Spleen (tissue), 11 donors: ENCODE measurements around the gene PDGFC. TPM values are rescaled to one million over a fixed set of nuclear protein-coding genes. Genes with fewer than 3 reads are reported as not detected.

Experiments
- DNase-seq: peaks from one replicate; pipeline ENCODE4 v3.0.0-alpha.2; 2020
- H3K27ac ChIP-seq, 8 donors: fragments of 200-600 bp; sonication (generic) in 7 of 8; 1 replicate in 4 of 8; 2 replicates in 4 of 8; pipeline versions ENCODE4 v1.5.0 to v1.8.0; 2016 to 2021; ENCODE audit warnings: inconsistent platforms in 4 of 8, mild to moderate bottlenecking in 4 of 8, moderate library complexity in 1 of 8
- H3K27me3 ChIP-seq, 7 donors: fragments of 200-600 bp; sonication (generic) in 6 of 7; replicated peaks in 1 of 7; 1 replicate in 4 of 7; 2 replicates in 3 of 7; pipeline versions ENCODE4 v1.5.0 to v1.8.0; 2016 to 2021; ENCODE audit warnings: inconsistent platforms in 3 of 7, mild to moderate bottlenecking in 1 of 7
- H3K36me3 ChIP-seq, 6 donors: fragments of 200-600 bp; sonication (generic) in 5 of 6; 1 replicate in 4 of 6; 2 replicates in 2 of 6; pipeline versions ENCODE4 v1.5.0 to v1.8.0; 2016 to 2021; ENCODE audit warnings: inconsistent platforms in 2 of 6
- H3K4me1 ChIP-seq, 6 donors: fragments of 200-600 bp; sonication (generic) in 5 of 6; 1 replicate in 3 of 6; 2 replicates in 3 of 6; pipeline versions ENCODE4 v1.5.0 to v1.8.0; 2016 to 2021; ENCODE audit warnings: inconsistent platforms in 3 of 6
- H3K4me3 ChIP-seq, 8 donors: fragments of 200-600 bp; sonication (generic) in 7 of 8; 1 replicate in 4 of 8; 2 replicates in 4 of 8; pipeline versions ENCODE4 v1.5.0 to v1.8.0; 2016 to 2021; ENCODE audit warnings: inconsistent platforms in 4 of 8, mild to moderate bottlenecking in 4 of 8, moderate library complexity in 2 of 8
- H3K9me3 ChIP-seq, 8 donors: fragments of 200-600 bp; sonication (generic) in 7 of 8; 1 replicate in 4 of 8; 2 replicates in 4 of 8; pipeline versions ENCODE4 v1.5.0 to v1.8.0; 2016 to 2021; ENCODE audit warnings: inconsistent platforms in 4 of 8
- POLR2A ChIP-seq, 3 donors: fragments of 450-650 bp; IDR thresholded peaks; one replicate each; pipeline ENCODE4 v1.5.1; 2017; ENCODE audit warnings: antibody characterized with exemption in 3 of 3, mild to moderate bottlenecking in 1 of 3
- POLR2AphosphoS5 ChIP-seq, 3 donors: sonication (generic); formaldehyde crosslinking; IDR thresholded peaks; one replicate each; pipeline ENCODE4 v1.5.1; 2017; ENCODE audit warnings: antibody characterized with exemption in 3 of 3
- WGBS, 5 donors: extraction: QIAGEN DNeasy Blood & Tissue Kit in 3 of 5; methylation state at CpG; one replicate each; pipeline versions ENCODE4 v1.1.5 to v1.1.7; 2013 to 2018; 5-methylcytosine and 5-hydroxymethylcytosine counted together
- intact Hi-C: fragments of 100-400 bp; cut with DNase I; formaldehyde crosslinking; loops from one replicate; pipeline ENCODE4 v1.15.0; 2023; ENCODE audit warnings: low total_unique reads
- polyA plus RNA-seq, 3 donors: library from polyadenylated mRNA; stranded (reverse); fragments of 200-250 nt; gene quantifications; one replicate each; pipeline ENCODE4 v1.2.1, GENCODE V29; 2013
- total RNA-seq, 7 donors: library from RNA; depleted of rRNA in 3 of 7; stranded (reverse); fragments of >200 nt in 3 of 7; fragmentation: NEBNext Ultra II Directional in 4 of 7; extraction: Animal tissue kit (Norgen Biotek cat#: 25700) in 4 of 7; gene quantifications; one replicate each; pipeline versions ENCODE4 v1.1.0 to v1.2.1, GENCODE V29; 2016 to 2021
- TF ChIP-seq, protein P1 (sequence below), 11 experiments: fragments of 200-600 bp in 7 of 11; fragments of 450-650 bp in 4 of 11; sonication (generic) in 4 of 11; IDR thresholded peaks in 8 of 11; conservative IDR thresholded peaks in 3 of 11; 1 replicate in 7 of 11; 2 replicates in 4 of 11; pipeline versions ENCODE4 v1.4.0 to v1.8.0; 2016 to 2021; ENCODE audit warnings: antibody characterized with exemption in 11 of 11, inconsistent platforms in 4 of 11, mild to moderate bottlenecking in 1 of 11
- donor health status: healthy with polysubstance abuse.
- donor health status: DM: no; HTN: no; CAD: no; lungs with moderate emphysema.
- donor health status: DM: no; HTN: no; CAD: no.
- donor health status: Bipolar disorder and iron deficiency.
- donor health status: healthy.
- donor health status: DM: no; HTN: no; CAD: no.
- donor health status: DM: yes; HTN: yes; CAD: no.

Gene PDGFC
- total and polyA plus RNA-seq, 10 donors, result 1.6 to 24.7 (median 14.8) TPM

- TF ChIP-seq POLR2A (IDR thresholded peaks at IDR 0.05) (no peak), POLR2AphosphoS5 (IDR thresholded peaks at IDR 0.05) (no peak)
- TF ChIP-seq, protein P1, sequence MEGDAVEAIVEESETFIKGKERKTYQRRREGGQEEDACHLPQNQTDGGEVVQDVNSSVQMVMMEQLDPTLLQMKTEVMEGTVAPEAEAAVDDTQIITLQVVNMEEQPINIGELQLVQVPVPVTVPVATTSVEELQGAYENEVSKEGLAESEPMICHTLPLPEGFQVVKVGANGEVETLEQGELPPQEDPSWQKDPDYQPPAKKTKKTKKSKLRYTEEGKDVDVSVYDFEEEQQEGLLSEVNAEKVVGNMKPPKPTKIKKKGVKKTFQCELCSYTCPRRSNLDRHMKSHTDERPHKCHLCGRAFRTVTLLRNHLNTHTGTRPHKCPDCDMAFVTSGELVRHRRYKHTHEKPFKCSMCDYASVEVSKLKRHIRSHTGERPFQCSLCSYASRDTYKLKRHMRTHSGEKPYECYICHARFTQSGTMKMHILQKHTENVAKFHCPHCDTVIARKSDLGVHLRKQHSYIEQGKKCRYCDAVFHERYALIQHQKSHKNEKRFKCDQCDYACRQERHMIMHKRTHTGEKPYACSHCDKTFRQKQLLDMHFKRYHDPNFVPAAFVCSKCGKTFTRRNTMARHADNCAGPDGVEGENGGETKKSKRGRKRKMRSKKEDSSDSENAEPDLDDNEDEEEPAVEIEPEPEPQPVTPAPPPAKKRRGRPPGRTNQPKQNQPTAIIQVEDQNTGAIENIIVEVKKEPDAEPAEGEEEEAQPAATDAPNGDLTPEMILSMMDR (IDR thresholded peaks at IDR 0.05 in 8 of 11, conservative IDR thresholded peaks at IDR 0.05 in 3 of 11), result no peak
- no peak for DNase-seq
- WGBS, 5 donors, result 60 to 79% (median 75%) methylated on average over 2 of the region's 2 CpGs
- Histone ChIP-seq H3K36me3 (no peaks in the 10 kb centered on the region), H3K27ac (no peak overlapping the region), H3K9me3 (no peaks in the 10 kb centered on the region), H3K27me3 (no peaks in the 10 kb centered on the region), H3K4me1 (no peaks in the 10 kb centered on the region), H3K4me3 (no peak overlapping the region)
- intact Hi-C loops, result no loop called here
These were observed 78.8 kb downstream of the PDGFC start for GRCh38 chr4:156892805-156893204.

GRCh38 chr4:156889616-156890594 lies 81.7 kb downstream of the PDGFC start:
- WGBS, 5 donors, result 78 to 86% (median 78%) methylated on average over 8 of the region's 8 CpGs
- TF ChIP-seq, protein P1 (IDR thresholded peaks at IDR 0.05 in 8 of 11, conservative IDR thresholded peaks at IDR 0.05 in 3 of 11), result no peak
- TF ChIP-seq POLR2A (IDR thresholded peaks at IDR 0.05), result no peak
- TF ChIP-seq POLR2AphosphoS5 (IDR thresholded peaks at IDR 0.05), result peak in 1 of 3 donors; percentile 20
- peaks cover 0 to 9% (median 0%) of the 10 kb centered on the region in 8 donors for H3K9me3 ChIP-seq
- no peak for DNase-seq
- peak overlapping the region in 3 of 8 donors; percentile 8 to 44 (median 25) for H3K27ac ChIP-seq
- intact Hi-C loops, result no loop called here
- H3K36me3 ChIP-seq, result no peaks in the 10 kb centered on the region
- no peaks in the 10 kb centered on the region for H3K27me3 ChIP-seq
- H3K4me1 ChIP-seq, result no peaks in the 10 kb centered on the region
- no peak overlapping the region for H3K4me3 ChIP-seq

DNA sequence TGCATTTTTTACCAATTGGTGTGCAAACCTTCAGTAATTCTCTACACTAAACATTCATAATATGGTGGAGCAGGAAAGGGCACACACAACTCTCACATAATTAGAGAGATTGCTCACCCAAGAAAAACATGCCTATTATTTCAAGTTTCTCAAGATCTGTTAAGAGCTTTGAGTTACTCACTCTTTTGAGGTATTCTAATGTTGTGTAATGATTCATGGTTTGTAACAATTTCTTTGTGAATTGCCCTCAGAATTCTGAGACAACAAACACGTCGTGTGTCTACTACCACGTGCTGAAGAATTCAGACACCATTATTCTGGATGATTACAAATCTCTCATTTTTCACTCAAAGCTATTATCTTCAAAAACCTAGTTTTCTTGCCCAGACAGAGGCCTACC lies 82.8 kb downstream of the PDGFC start:
- TF ChIP-seq POLR2A (IDR thresholded peaks at IDR 0.05) (no peak), POLR2AphosphoS5 (IDR thresholded peaks at IDR 0.05) (no peak)
- TF ChIP-seq, protein P1 (IDR thresholded peaks at IDR 0.05 in 8 of 11, conservative IDR thresholded peaks at IDR 0.05 in 3 of 11), result no peak
- intact Hi-C loops, result no loop called here
- Histone ChIP-seq H3K4me1 (no peaks in the 10 kb centered on the region), H3K4me3 (no peak overlapping the region), H3K9me3 (peaks cover 0 to 9% (median 0%) of the 10 kb centered on the region in 8 donors), H3K27me3 (no peaks in the 10 kb centered on the region), H3K27ac (no peak overlapping the region), H3K36me3 (no peaks in the 10 kb centered on the region)
- no peak for DNase-seq
- WGBS, 5 donors, result 63 to 80% (median 77%) methylated on average over 3 of the region's 3 CpGs

GRCh38 chr4:156886481-156886880 lies 85.1 kb downstream of the PDGFC start:
- Histone ChIP-seq H3K36me3 (no peaks in the 10 kb centered on the region), H3K27ac (no peak overlapping the region), H3K4me3 (no peak overlapping the region), H3K9me3 (peaks cover 0 to 9% (median 0%) of the 10 kb centered on the region in 8 donors), H3K4me1 (no peaks in the 10 kb centered on the region), H3K27me3 (no peaks in the 10 kb centered on the region)
- intact Hi-C loops, result no loop called here
- WGBS, 5 donors, result 67 to 89% (median 75%) methylated on average over 2 of the region's 2 CpGs
- no peak for DNase-seq
- TF ChIP-seq POLR2AphosphoS5 (IDR thresholded peaks at IDR 0.05) (no peak), POLR2A (IDR thresholded peaks at IDR 0.05) (no peak)
- TF ChIP-seq, protein P1 (IDR thresholded peaks at IDR 0.05 in 8 of 11, conservative IDR thresholded peaks at IDR 0.05 in 3 of 11), result no peak
